SJCRH30 (cell line): Measurements from ENCODE around the gene SERPINB5. TPM values are rescaled to one million over a fixed set of nuclear protein-coding genes. Genes with fewer than 3 reads are reported as not detected.

Source experiments
- DNase-seq, 2 experiments: peaks; one replicate each; pipeline ENCODE4 v3.0.0-alpha.2; 2015 to 2020
- H3K27ac ChIP-seq: fragments of 250-450 bp; sonication (Bioruptor Pico); 2 replicates; pipeline ENCODE4 v1.5.1; 2020; ENCODE audit warnings: mild to moderate bottlenecking, moderate library complexity
- H3K27me3 ChIP-seq: fragments of 250-450 bp; sonication (Bioruptor Pico); 2 replicates; pipeline ENCODE4 v1.5.1; 2020; ENCODE audit warnings: mild to moderate bottlenecking, moderate library complexity
- H3K36me3 ChIP-seq: fragments of 250-450 bp; sonication (Bioruptor Pico); 2 replicates; pipeline ENCODE4 v1.5.1; 2020; ENCODE audit warnings: mild to moderate bottlenecking, moderate library complexity
- H3K4me1 ChIP-seq: fragments of 250-450 bp; sonication (Bioruptor Pico); 2 replicates; pipeline ENCODE4 v1.5.1; 2020; ENCODE audit warnings: mild to moderate bottlenecking, moderate library complexity
- H3K4me3 ChIP-seq: fragments of 250-450 bp; sonication (Bioruptor Pico); 2 replicates; pipeline ENCODE4 v1.5.1; 2020; ENCODE audit warnings: mild to moderate bottlenecking, moderate library complexity
- H3K9me3 ChIP-seq: fragments of 250-450 bp; sonication (Bioruptor Pico); replicated peaks from 2 replicates; pipeline ENCODE4 v1.5.1; 2020; ENCODE audit warnings: mild to moderate bottlenecking, moderate library complexity
- total RNA-seq: library from RNA; depleted of rRNA; stranded (reverse); fragments of >200 nt; shearing (Covaris generic); gene quantifications from 2 replicates; pipeline ENCODE4 v1.2.3, GENCODE V29; 2014

SERPINB5 gene
- total RNA-seq, 1 experiment from 2014 or later = not detected

DNA sequence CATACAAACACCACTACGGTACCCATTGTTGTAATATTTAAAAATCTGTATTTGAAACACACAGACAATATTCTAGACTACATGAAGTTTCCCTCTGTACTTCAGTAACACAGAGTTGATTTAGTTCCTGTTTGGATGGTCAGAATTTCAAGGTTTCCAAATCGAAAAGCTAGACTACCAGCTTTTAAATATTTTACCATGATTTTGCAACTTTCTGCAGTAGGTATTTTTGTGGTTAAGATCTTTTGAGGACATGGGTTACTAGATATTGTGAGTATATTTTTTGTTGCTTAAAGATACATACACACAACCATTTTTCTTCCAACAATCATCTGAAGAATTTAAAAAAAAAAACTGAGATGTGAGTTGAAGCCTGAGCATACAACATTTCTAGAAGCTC, 10.9 kb downstream of the SERPINB5 start:
- DNase-seq = no peak
- Histone ChIP-seq H3K4me3 (no peak overlapping the region), H3K27ac (no peak overlapping the region)

DNA sequence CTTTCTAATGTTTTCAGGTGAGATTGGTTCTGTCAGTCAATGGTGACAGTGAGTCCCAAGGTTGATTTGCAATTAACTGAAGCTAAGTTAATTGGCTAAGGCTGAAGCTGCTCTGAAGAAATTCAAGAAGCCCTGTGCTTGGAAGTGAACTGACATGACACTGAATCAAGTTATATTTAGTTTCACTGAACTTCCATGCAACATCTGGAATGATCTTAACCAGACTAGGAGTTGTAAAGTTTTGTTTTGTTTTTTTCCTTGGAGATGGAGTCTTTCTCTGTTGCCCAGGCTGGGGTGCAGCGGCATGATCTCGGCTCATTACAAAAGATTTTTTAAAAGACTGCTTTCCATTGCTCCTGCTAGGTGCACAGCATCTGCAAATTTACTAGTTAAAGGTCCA, 11.4 kb downstream of the SERPINB5 start:
- Histone ChIP-seq H3K36me3 (no peaks in the 10 kb centered on the region), H3K9me3 (no peaks in the 10 kb centered on the region), H3K4me3 (no peak overlapping the region), H3K27me3 (no peaks in the 10 kb centered on the region), H3K4me1 (no peaks in the 10 kb centered on the region), H3K27ac (no peak overlapping the region)
- DNase-seq = no peak

More for the DNA sequence above, 10.9 kb downstream of the SERPINB5 start:
- no peaks in the 10 kb centered on the region for H3K9me3 ChIP-seq
- H3K27me3 ChIP-seq = no peaks in the 10 kb centered on the region
- H3K36me3 ChIP-seq = no peaks in the 10 kb centered on the region
- no peaks in the 10 kb centered on the region for H3K4me1 ChIP-seq

DNA sequence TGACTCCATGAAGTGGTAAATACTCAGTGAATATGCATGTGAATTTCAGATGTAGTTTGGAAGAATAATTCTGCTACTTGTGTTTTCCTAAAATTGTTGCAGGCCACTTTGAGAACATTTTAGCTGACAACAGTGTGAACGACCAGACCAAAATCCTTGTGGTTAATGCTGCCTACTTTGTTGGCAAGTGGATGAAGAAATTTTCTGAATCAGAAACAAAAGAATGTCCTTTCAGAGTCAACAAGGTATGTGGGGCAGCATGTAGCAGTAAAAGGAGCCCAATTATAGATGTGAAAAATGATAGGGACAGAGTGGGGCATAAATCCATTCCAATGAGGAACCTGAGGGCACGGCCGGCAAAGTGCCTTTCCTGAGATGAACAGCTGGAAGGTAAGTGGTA, 16.1 kb downstream of the SERPINB5 start:
- Histone ChIP-seq H3K4me3 (no peak overlapping the region), H3K4me1 (no peaks in the 10 kb centered on the region), H3K36me3 (no peaks in the 10 kb centered on the region), H3K27me3 (no peaks in the 10 kb centered on the region), H3K27ac (no peak overlapping the region), H3K9me3 (no peaks in the 10 kb centered on the region)
- DNase-seq = no peak

DNA sequence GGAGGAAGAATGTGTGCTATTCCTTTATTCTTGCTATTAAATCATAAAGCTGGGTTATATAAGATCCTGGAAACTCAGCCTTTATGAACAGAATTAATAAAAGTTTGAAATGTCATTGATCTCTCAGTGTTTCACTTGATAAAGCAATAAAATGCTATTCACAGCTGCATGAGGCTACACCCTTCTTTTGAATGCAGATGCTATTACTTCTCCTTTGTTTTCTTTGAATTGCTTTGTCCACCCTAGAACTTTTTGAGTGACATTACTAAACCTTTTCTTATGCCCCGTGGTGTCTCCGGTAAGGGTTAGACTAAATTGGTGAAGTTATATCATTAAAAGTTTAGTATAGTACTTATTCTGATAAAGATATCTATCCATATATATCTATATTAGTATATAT, 18.9 kb downstream of the SERPINB5 start:
- DNase-seq = no peak
- Histone ChIP-seq H3K4me1 (no peaks in the 10 kb centered on the region), H3K27ac (no peak overlapping the region), H3K36me3 (no peaks in the 10 kb centered on the region), H3K4me3 (no peak overlapping the region), H3K27me3 (no peaks in the 10 kb centered on the region), H3K9me3 (no peaks in the 10 kb centered on the region)

DNA sequence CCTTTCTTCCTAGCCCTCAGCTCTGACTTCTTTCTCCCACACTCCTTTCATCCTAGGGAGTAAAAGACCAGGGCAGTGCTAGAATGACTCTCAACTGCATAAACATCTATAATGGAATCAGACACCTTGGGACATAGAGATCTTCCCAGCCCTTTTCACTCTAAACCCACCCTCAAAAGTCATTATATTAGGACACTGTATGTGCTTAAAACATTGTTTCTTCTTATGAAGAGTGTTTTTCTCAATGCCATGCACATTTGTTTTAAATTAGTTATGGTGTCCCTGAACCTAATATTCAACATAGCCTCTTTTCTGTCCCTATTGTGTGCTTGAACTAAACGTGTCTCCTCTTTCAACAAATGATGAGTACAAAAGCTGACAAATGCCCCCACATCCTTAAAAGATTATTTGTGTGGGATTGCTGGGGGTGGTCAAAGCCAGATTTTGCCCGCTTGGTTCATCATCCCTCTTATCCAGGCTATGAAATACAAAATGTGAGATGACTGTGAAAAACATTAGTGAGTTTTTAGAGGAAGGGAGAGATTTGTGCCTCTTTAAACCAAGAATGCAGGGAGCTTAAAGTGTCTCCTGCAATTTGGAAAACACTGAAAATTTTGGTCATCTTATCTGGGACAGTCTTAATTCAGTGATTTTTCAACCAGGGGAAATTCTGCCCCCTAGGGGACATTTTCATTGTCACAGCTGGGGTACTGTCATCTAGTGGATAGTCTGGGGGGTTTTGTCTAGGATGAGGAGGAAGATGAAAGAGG, 29.0 kb downstream of the SERPINB5 start:
- no peak overlapping the region for H3K4me3 ChIP-seq
- H3K36me3 ChIP-seq = no peaks in the 10 kb centered on the region
- H3K27ac ChIP-seq = no peak overlapping the region
- no peaks in the 10 kb centered on the region for H3K27me3 ChIP-seq
- H3K4me1 ChIP-seq = peaks cover 3% of the 10 kb centered on the region
- no peaks in the 10 kb centered on the region for H3K9me3 ChIP-seq
- peak; percentile 3 to 48 for DNase-seq

DNA sequence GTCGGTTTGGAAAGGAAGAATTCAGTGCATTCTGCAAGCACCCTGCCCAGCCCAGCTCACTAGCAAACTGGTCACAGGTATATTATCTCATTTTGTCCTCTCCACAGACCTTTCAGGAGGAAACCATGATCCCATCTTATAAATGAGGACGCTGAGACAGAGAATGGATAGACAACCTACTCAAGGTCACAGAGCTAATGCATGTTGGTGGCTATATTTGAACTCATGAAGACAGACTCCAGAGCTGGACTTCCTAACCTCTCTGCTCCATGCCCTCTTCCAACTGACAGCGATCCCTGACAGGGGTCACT, 29.5 kb downstream of the SERPINB5 start:
- H3K27me3 ChIP-seq = no peaks in the 10 kb centered on the region
- H3K9me3 ChIP-seq = no peaks in the 10 kb centered on the region
- H3K4me3 ChIP-seq = no peak overlapping the region
- no peak overlapping the region for H3K27ac ChIP-seq
- DNase-seq = no peak
- peaks cover 3% of the 10 kb centered on the region for H3K4me1 ChIP-seq
- no peaks in the 10 kb centered on the region for H3K36me3 ChIP-seq

DNA sequence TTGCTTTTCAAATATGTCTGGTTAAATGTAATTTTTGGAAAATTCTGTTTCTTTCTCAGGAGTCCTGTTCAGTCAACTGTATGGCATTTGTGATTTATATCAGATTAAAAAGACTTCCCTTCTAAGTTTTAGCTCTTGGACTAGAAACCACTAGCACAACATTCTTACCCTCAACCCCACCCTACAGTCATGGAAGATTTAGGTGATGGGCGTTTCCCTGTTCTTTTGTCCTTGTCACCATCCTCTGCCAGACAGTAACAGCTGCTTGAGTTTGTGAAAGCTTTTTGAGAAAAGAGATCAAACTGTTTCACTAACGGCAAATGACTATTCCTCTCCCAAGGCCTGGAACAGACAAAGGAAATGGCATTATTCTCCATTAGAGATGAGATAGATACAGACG, 31.8 kb downstream of the SERPINB5 start:
- DNase-seq = peak; percentile 6 to 44
- H3K4me3 ChIP-seq = no peak overlapping the region
- no peaks in the 10 kb centered on the region for H3K27me3 ChIP-seq
- H3K9me3 ChIP-seq = no peaks in the 10 kb centered on the region
- H3K4me1 ChIP-seq = peaks cover 3% of the 10 kb centered on the region
- no peaks in the 10 kb centered on the region for H3K36me3 ChIP-seq
- H3K27ac ChIP-seq = no peak overlapping the region

DNA sequence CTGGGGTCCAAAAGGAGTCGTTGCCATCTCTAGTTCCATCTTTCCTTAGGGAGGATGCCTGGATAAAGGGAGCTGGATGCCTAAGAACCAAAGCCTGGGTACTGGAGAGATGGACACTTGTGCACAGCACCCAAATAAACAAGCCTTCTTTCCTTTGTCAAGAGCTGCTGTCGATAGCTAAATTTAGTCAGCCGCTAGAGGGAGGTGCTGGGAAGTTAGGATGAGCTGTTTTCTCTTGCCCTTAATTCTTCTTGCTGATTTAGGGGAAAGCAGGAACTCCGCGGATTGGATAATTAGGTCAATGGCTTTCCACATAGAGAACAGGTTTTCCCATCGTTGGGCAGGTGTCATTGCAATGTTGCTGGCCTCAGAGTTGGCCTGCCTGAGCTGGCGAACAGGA, 34.5 kb downstream of the SERPINB5 start:
- H3K27me3 ChIP-seq = no peaks in the 10 kb centered on the region
- H3K4me1 ChIP-seq = peaks cover 3% of the 10 kb centered on the region
- H3K27ac ChIP-seq = no peak overlapping the region
- H3K4me3 ChIP-seq = no peak overlapping the region
- no peaks in the 10 kb centered on the region for H3K36me3 ChIP-seq
- H3K9me3 ChIP-seq = no peaks in the 10 kb centered on the region
- DNase-seq = no peak

DNA sequence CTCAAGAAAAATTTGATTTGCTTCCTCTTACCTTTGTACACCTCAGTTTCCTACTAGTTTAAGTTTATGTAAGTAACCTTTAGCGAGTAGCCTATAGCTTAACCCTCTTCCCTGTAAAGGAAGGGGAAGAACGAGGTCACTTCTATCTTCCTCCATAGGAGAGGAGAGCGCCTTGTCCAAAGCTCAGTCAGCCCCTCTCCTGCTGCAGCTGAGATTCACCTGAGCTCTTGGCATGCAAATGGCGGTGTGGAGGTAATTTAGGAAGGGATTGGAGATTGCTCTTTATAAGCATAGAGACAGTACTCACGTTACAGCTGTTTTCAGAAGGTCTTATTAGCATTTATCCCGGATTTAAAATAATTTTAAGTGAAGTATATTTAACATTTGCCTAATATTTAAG, 37.6 kb downstream of the SERPINB5 start:
- DNase-seq = no peak
- H3K36me3 ChIP-seq = no peaks in the 10 kb centered on the region

DNA sequence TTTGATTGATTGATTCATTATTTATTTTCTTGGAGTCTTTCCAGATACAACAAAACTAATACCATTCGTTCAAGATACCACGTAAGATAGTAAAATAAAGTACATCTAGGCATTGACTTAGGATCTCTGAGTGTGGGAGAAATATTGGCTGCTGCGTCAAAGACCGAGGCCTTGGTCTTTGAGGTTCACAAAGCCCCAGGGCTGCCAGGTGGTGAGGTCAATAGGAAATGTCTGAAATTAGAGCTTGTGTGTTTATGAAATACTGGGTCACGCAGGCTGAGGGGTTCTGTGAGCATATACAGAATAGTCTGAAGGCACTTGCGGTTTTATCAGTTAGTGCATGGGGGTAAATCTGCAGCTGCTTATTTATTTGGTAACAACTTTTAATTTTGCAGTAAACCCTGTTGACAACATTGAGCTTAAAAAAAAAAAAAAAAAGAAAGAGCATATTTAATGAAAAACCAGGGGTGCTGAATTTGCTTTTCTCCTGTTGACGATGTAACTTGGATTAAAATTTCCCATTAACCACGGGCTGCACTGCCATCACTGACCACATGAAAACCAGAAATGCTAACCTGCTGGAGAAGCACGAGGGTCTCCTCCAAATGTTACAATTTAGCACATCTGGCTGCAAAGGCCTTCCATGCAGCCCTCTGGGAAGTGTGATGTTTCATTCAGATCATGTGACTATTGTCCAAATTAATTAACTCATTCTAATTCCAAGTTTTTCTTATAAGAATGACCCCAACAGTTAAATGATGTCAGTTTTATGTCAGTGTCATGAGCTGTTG, 38.3 kb downstream of the SERPINB5 start:
- Histone ChIP-seq H3K36me3 (no peaks in the 10 kb centered on the region), H3K4me1 (no peaks in the 10 kb centered on the region), H3K9me3 (no peaks in the 10 kb centered on the region), H3K4me3 (no peak overlapping the region), H3K27ac (no peak overlapping the region), H3K27me3 (no peaks in the 10 kb centered on the region)
- DNase-seq = peak in 1 of 2 experiments; percentile 7

More for the DNA sequence above, 37.6 kb downstream of the SERPINB5 start:
- H3K4me3 ChIP-seq = no peak overlapping the region
- H3K27me3 ChIP-seq = no peaks in the 10 kb centered on the region
- H3K9me3 ChIP-seq = no peaks in the 10 kb centered on the region
- H3K27ac ChIP-seq = no peak overlapping the region
- no peaks in the 10 kb centered on the region for H3K4me1 ChIP-seq

DNA sequence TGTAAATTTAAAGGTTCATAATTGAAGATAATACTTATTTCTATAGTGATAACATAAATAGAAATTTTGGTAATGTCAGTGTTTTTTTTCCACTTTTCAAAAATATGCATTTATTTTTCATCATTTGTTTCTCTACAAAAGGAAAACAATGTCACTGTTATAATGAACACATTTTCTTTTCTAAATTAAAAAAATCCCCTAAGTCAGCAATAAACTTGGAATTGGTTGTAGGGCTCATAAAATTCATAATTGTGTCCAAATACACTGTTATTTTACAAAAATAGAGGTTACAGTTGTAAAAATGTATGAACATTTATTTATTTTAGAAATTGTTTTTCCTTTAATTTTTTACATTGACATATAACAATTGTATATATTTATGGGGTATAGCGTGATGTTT, 39.0 kb downstream of the SERPINB5 start:
- Histone ChIP-seq H3K36me3 (no peaks in the 10 kb centered on the region), H3K9me3 (no peaks in the 10 kb centered on the region), H3K4me1 (no peaks in the 10 kb centered on the region), H3K4me3 (no peak overlapping the region), H3K27me3 (no peaks in the 10 kb centered on the region), H3K27ac (no peak overlapping the region)
- DNase-seq = no peak

DNA sequence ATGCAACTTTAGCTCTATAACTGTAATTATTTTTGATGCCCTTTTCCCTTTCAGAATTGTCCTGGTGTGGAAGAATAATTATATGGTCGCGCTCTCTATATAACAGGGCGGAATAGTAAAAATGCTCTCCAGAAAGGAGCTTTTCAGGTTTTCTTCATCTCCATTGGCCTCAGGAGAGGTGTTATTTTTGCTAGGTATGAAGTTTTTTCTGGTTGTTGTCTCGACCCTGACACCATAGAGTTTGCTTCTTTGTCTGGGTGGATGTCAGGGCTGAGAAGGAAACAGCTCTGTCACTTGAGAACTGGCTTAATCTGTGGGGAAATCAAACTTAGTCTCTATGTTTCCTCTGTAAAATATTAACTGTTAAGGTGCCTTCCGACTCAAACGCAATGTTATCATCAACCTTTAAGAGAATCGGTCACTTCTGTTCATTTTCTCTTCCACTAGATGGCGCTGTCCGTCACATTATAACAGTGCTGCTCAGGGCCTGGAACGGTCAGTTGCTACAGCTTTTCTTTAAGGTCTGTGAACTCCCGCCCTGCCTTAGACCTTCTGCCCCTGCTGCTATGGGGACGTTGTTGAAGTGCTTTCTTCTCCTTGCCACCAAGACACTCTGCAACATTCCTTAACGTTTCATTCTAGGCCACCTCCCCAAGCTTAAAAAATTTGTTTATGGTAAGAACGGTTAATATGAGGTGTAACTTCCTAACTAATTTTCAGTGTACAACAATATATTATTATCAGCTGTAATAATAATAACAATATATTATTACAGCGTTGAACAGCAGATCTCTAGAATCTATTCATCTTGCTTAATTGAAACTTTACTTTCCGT, 41.6 kb downstream of the SERPINB5 start:
- peak; percentile 26 to 79 for DNase-seq

DNA sequence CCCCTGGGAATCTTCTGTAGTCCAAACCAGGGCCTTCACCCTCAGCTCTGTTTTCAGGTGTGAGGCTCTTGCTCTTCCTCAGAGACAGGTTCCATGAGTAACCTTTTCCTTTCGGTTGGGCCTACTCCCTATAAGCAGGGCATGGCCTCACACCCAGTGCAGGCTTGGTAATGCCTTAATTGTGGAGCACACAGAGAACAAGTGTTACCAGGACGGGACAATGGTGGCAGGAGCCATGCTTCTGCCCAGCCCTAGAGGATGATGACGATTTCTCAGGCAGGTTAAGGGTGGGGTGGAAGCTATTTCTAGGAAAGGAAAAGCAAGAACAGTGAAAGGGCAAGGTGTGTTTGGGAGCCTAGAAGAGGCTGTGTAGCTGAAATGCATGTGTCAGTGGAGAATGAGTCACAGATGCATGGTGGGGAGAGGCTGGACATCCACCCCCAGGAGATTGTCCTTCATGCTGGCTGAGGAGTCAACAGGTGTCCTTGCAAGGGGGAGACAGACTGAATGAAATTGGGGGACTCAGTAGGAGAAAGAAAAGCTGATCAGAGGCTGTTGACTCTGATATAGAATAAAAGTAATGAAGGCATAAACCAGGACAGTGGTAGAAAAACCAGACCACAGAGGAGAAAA, 43.4 kb downstream of the SERPINB5 start:
- H3K36me3 ChIP-seq = no peaks in the 10 kb centered on the region
- no peaks in the 10 kb centered on the region for H3K27me3 ChIP-seq
- no peaks in the 10 kb centered on the region for H3K9me3 ChIP-seq
- H3K4me3 ChIP-seq = no peak overlapping the region
- DNase-seq = no peak
- no peak overlapping the region for H3K27ac ChIP-seq
- H3K4me1 ChIP-seq = no peaks in the 10 kb centered on the region

More for the DNA sequence above, 41.6 kb downstream of the SERPINB5 start:
- Histone ChIP-seq H3K27me3 (no peaks in the 10 kb centered on the region), H3K9me3 (no peaks in the 10 kb centered on the region), H3K36me3 (no peaks in the 10 kb centered on the region), H3K4me1 (no peaks in the 10 kb centered on the region), H3K4me3 (no peak overlapping the region), H3K27ac (no peak overlapping the region)

DNA sequence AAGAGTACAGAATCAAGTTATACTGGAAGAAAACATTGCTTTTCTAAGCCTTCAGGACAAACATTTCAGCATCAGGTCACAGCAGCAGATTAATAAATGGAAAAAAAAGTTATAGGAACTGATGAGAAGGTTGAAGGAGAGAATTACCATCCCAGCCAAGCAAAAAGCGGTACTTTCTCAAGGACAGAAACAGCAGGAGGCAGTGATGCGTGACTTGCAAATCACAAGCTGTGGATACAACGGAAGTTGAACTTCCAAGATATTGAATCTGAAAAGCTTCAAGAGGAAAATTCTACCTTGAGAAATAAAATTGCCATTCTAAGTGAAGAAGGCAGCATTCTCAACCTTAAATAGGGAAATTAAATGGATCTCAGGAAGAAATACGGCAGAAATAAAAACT, 46.9 kb downstream of the SERPINB5 start:
- H3K27ac ChIP-seq = no peak overlapping the region
- no peaks in the 10 kb centered on the region for H3K9me3 ChIP-seq
- H3K36me3 ChIP-seq = no peaks in the 10 kb centered on the region
- H3K4me1 ChIP-seq = no peaks in the 10 kb centered on the region
- H3K27me3 ChIP-seq = no peaks in the 10 kb centered on the region
- H3K4me3 ChIP-seq = no peak overlapping the region
- DNase-seq = no peak

DNA sequence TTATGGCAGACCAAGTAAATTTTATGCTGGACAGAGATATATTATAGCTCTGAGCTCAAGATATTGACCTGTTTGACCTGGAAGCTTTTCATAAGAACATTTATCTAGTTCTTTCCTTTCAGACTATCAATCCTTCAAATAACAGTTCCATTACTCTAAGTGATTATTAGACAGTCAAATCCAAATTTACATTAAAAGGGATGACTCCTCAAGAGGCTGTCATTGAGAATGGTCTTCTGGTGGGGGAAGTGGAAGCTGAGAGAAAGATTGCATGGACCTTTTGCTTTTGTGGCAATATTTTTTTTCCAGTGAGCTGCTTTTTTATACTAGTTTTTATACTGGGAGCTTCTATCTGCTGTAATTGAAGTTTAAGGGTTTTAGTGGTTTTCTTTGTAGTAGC, 50.5 kb downstream of the SERPINB5 start:
- H3K9me3 ChIP-seq = no peaks in the 10 kb centered on the region
- H3K36me3 ChIP-seq = no peaks in the 10 kb centered on the region
- no peak for DNase-seq
- no peaks in the 10 kb centered on the region for H3K4me1 ChIP-seq
- no peak overlapping the region for H3K4me3 ChIP-seq
- H3K27me3 ChIP-seq = no peaks in the 10 kb centered on the region
- H3K27ac ChIP-seq = no peak overlapping the region
